ENCODE results near the gene ALPL. TPM values are rescaled to one million over a fixed set of nuclear protein-coding genes. Genes with fewer than 3 reads are reported as not detected.

ALPL gene
- total RNA-seq, 1 donor from 2014 or later, result 10.2 TPM

DNA sequence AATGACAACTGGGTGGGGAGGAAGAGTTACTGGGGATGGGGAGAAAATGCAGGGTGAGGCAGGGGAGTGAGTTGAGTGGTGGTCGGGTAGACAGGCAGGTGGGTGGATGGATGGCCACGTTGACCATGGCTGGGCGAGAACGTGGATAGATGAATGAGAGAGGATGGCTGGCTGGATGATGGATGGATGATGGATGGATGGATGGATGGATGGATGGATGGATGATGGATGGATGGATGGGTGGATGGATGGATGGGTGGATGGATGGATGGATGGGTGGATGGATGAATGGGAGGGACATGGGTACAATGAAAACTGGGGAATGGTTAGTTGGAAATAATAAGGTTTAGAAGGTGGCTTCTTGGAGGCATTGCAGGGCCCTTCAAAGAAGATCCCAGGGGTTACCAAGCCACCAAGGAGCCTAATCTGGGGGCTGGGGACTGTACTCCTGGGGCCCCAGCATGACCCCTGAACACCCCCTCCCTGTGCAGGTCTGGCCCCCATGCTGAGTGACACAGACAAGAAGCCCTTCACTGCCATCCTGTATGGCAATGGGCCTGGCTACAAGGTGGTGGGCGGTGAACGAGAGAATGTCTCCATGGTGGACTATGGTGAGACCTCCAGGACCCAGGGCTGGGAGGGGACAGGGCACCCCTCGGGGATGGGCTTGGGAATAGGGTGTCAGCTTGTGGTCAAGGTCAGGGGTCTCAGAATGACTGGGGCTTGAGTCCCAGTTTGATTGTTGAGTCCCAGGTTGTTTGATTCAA, 67.0 kb downstream of the ALPL start:
- H3K4me3 ChIP-seq, result no peak overlapping the region
- DNase-seq, result no peak
- TF ChIP-seq, protein P1, sequence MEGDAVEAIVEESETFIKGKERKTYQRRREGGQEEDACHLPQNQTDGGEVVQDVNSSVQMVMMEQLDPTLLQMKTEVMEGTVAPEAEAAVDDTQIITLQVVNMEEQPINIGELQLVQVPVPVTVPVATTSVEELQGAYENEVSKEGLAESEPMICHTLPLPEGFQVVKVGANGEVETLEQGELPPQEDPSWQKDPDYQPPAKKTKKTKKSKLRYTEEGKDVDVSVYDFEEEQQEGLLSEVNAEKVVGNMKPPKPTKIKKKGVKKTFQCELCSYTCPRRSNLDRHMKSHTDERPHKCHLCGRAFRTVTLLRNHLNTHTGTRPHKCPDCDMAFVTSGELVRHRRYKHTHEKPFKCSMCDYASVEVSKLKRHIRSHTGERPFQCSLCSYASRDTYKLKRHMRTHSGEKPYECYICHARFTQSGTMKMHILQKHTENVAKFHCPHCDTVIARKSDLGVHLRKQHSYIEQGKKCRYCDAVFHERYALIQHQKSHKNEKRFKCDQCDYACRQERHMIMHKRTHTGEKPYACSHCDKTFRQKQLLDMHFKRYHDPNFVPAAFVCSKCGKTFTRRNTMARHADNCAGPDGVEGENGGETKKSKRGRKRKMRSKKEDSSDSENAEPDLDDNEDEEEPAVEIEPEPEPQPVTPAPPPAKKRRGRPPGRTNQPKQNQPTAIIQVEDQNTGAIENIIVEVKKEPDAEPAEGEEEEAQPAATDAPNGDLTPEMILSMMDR (IDR thresholded peaks at IDR 0.05; ENCODE audit: borderline replicate concordance), result no peak
- intact Hi-C loops (cut with micrococcal nuclease), result loop anchor here (10.0 kb wide), 1 partner anchor 61 kb away; no protein-coding TSS in a partner anchor
- no peaks in the 10 kb centered on the region for H3K36me3 ChIP-seq
- H3K27me3 ChIP-seq (ENCODE audit: low read depth), result no peaks in the 10 kb centered on the region
- peaks cover 24% of the 10 kb centered on the region for H3K4me1 ChIP-seq
- peaks cover 3% of the 10 kb centered on the region for H3K9me3 ChIP-seq (replicated peaks)
- H3K27ac ChIP-seq (replicated peaks), result peak overlapping the region; percentile 95

GRCh38 chr1:21576798-21577187, 67.6 kb downstream of the ALPL start:
- Histone ChIP-seq H3K27ac (replicated peaks) (no peak overlapping the region), H3K9me3 (replicated peaks) (peaks cover 3% of the 10 kb centered on the region), H3K4me1 (peaks cover 24% of the 10 kb centered on the region), H3K4me3 (no peak overlapping the region), H3K27me3 (ENCODE audit: low read depth) (no peaks in the 10 kb centered on the region), H3K36me3 (no peaks in the 10 kb centered on the region)
- DNase-seq, result no peak
- TF ChIP-seq, protein P1 (IDR thresholded peaks at IDR 0.05; ENCODE audit: borderline replicate concordance), result no peak
- intact Hi-C loops (cut with micrococcal nuclease), result loop anchor here (10.0 kb wide), 1 partner anchor 62 kb away; no protein-coding TSS in a partner anchor

GRCh38 chr1:21577324-21577723, 68.1 kb downstream of the ALPL start:
- peaks cover 3% of the 10 kb centered on the region for H3K9me3 ChIP-seq (replicated peaks)
- no peaks in the 10 kb centered on the region for H3K27me3 ChIP-seq (ENCODE audit: low read depth)
- H3K4me3 ChIP-seq, result no peak overlapping the region
- peaks cover 24% of the 10 kb centered on the region for H3K4me1 ChIP-seq
- H3K36me3 ChIP-seq, result no peaks in the 10 kb centered on the region
- H3K27ac ChIP-seq (replicated peaks), result no peak overlapping the region
- no peak for DNase-seq
- TF ChIP-seq, protein P1 (IDR thresholded peaks at IDR 0.05; ENCODE audit: borderline replicate concordance), result no peak
- intact Hi-C loops (cut with micrococcal nuclease), result loop anchor here (10.0 kb wide), 1 partner anchor 63 kb away; no protein-coding TSS in a partner anchor

DNA sequence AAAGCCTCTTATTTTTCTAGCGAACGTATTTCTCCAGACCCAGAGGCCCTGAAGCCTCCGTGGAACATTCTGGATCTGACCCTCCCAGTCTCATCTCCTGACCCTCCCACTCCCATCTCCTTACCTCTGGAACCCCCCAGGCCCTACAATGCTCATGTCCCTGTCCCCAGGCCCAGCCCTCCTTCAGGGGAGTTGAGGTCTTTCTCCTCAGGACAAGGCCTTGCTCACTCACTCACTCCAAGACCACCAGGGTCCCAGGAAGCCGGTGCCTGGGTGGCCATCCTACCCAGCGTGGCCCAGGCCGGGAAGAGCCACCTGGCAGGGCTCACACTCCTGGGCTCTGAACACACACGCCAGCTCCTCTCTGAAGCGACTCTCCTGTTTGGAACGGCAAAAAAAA, 68.7 kb downstream of the ALPL start:
- intact Hi-C loops (cut with micrococcal nuclease), result loop anchor here (10.0 kb wide), 1 partner anchor 63 kb away; no protein-coding TSS in a partner anchor
- TF ChIP-seq, protein P1 (IDR thresholded peaks at IDR 0.05; ENCODE audit: borderline replicate concordance), result no peak

DNA sequence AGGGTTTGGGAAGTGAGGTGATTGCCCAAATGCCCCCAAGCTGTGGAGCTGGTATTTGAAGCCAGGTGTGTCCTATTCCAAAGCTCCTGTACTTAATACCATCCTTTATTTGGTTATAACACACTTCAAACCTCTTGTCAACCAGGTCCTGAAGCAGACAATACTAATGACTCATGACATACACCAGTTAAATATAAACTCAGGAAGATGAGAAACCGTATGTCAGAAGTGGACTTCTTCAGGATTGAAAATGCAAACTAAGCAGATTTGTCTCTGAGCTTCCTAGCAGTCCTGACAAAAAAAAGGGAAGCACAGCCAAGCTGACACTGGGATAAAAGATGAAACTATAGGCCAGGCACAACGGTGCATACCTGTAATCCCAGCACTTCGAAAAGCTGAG, 70.6 kb downstream of the ALPL start:
- Histone ChIP-seq H3K36me3 (no peaks in the 10 kb centered on the region), H3K27me3 (ENCODE audit: low read depth) (peaks cover 15% of the 10 kb centered on the region), H3K9me3 (replicated peaks) (peaks cover 3% of the 10 kb centered on the region), H3K4me3 (no peak overlapping the region), H3K27ac (replicated peaks) (no peak overlapping the region), H3K4me1 (peaks cover 13% of the 10 kb centered on the region)
- TF ChIP-seq, protein P1 (IDR thresholded peaks at IDR 0.05; ENCODE audit: borderline replicate concordance), result no peak
- intact Hi-C loops (cut with micrococcal nuclease), result loop anchor here (10.0 kb wide), 1 partner anchor 65 kb away; no protein-coding TSS in a partner anchor
- no peak for DNase-seq

More for the DNA sequence above, 68.7 kb downstream of the ALPL start:
- Histone ChIP-seq H3K4me3 (no peak overlapping the region), H3K27ac (replicated peaks) (no peak overlapping the region), H3K27me3 (ENCODE audit: low read depth) (peaks cover under 1% of the 10 kb centered on the region), H3K4me1 (peaks cover 24% of the 10 kb centered on the region), H3K9me3 (replicated peaks) (peaks cover 3% of the 10 kb centered on the region), H3K36me3 (no peaks in the 10 kb centered on the region)
- no peak for DNase-seq

All from left ventricle myocardium inferior (tissue), 1 donor.